Fibroblast of villous mesenchyme (primary cell): ENCODE measurements around the gene IL12A. TPM values are rescaled to one million over a fixed set of nuclear protein-coding genes. Genes with fewer than 3 reads are reported as not detected.
A peak's percentile ranks its signal among the peaks of the same experiment; 100 is the strongest.

Experiments
- DNase-seq: peaks from one replicate; pipeline ENCODE4 v3.0.0-alpha.2; 2010; ENCODE audit warnings: low read depth
- H3K4me3 ChIP-seq: 2 replicates; pipeline ENCODE4 v1.5.1; 2011; ENCODE audit warnings: low read depth, mild to moderate bottlenecking, low read length
- total RNA-seq: library from RNA; depleted of rRNA; stranded (reverse); fragments of >200 nt; gene quantifications from 2 replicates; pipeline ENCODE4 v1.2.3, GENCODE V29; 2012
- TF ChIP-seq, protein P1 (sequence below): IDR thresholded peaks from 2 replicates; pipeline ENCODE4 v1.5.1; 2012; ENCODE audit warnings: low read depth, mild to moderate bottlenecking, low read length; ENCODE audit not compliant: insufficient read depth

The IL12A gene
- total RNA-seq, 1 donor, result 2.2 TPM

DNA sequence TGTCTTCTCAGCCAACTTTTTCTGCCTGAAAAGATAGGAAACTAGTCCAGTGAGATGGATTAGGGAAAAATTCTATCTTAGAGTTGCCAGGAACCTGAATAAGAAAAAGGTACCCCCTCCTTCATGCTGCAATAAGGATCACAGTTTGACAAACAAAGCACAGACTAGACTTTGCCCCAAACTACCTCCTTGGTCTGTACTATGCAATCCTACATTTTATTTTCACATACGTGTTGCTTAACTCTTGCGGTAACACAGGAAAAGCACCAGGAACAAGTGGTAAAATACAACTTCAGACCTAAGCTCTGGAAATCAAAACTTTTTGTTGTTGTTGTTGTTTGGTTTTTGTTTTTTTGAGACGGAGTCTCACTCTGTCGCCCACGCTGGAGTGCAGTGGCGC is 11.3 kb upstream of the IL12A start:
- TF ChIP-seq, protein P1, sequence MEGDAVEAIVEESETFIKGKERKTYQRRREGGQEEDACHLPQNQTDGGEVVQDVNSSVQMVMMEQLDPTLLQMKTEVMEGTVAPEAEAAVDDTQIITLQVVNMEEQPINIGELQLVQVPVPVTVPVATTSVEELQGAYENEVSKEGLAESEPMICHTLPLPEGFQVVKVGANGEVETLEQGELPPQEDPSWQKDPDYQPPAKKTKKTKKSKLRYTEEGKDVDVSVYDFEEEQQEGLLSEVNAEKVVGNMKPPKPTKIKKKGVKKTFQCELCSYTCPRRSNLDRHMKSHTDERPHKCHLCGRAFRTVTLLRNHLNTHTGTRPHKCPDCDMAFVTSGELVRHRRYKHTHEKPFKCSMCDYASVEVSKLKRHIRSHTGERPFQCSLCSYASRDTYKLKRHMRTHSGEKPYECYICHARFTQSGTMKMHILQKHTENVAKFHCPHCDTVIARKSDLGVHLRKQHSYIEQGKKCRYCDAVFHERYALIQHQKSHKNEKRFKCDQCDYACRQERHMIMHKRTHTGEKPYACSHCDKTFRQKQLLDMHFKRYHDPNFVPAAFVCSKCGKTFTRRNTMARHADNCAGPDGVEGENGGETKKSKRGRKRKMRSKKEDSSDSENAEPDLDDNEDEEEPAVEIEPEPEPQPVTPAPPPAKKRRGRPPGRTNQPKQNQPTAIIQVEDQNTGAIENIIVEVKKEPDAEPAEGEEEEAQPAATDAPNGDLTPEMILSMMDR, result no peak
- H3K4me3 ChIP-seq, result no peak overlapping the region
- no peak for DNase-seq

DNA sequence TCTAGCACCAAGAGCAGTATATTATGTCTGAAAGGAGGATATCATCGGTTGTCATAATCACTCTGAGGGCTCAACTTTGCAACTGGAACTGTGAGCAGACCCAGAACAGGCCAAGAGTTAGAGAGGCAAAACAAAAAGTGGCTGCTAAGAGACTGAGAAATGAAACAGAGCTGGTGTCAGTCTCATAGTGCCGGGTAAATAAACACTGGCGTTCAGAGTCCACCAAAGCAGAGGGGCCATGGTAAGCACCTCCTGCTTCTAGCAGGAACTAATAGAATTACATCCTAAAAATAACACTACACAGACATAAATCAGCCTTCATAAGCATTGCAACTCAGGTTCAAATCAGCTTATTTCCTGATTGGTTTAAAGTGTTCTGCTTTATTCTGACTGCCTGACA is 10.3 kb upstream of the IL12A start:
- TF ChIP-seq, protein P1, result no peak
- H3K4me3 ChIP-seq, result no peak overlapping the region
- DNase-seq, result no peak

GRCh38 chr3:159978918-159979703 is 9.5 kb upstream of the IL12A start:
- TF ChIP-seq, protein P1, result no peak
- H3K4me3 ChIP-seq, result no peak overlapping the region

GRCh38 chr3:159982442-159982974 is 6.1 kb upstream of the IL12A start:
- TF ChIP-seq, protein P1, result no peak
- DNase-seq, result no peak
- H3K4me3 ChIP-seq, result no peak overlapping the region

More at GRCh38 chr3:159978918-159979703, 9.5 kb upstream of the IL12A start:
- DNase-seq, result no peak

GRCh38 chr3:159987291-159987711 is 1.3 kb upstream of the IL12A start:
- TF ChIP-seq, protein P1, result peak; percentile 28
- H3K4me3 ChIP-seq, result no peak overlapping the region
- peak; percentile 14 for DNase-seq

DNA sequence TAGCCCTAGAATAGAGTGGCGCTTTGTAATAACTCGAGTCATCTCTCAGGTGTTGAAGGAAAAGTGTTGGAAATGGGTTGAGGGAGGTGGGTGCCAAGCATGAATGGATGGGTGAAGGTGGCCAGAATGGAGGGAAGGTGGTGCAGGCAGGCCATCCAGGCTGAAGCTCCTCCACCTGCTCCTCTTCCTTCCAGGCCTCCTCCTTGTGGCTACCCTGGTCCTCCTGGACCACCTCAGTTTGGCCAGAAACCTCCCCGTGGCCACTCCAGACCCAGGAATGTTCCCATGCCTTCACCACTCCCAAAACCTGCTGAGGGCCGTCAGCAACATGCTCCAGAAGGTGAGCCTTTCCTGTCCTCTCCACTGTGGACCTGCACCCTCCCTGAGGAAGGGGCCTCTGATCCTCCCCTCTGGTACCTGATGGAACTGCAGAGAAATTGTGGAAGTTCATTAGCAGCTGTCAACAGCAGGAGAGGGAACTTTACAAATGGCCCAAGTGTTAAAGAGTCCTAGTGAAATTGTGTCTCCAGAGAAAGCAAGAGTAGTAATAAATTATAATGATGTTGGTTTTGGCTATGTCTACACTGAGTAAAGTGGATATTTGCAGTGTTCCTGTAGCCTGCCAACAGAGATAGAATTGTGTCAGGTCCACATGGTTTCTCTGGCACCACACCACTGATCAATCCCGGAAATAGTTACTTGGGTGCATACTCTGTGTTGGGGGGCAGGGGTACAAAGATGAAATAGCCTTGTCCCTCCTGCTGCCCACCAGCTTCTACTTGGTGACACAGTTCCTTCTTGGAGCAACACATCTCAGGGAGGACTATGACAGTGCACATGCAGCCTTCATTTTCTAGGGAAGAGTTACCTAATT is 1.6 kb downstream of the IL12A start:
- TF ChIP-seq, protein P1, result peak; percentile 2
- no peak overlapping the region for H3K4me3 ChIP-seq
- DNase-seq, result no peak
